ENCODE data around the gene MYO1E.

The MYO1E gene

GRCh38 chr15:59153466-59153865 lies 219.2 kb downstream of the MYO1E start:
- in situ Hi-C loops (cut with HindIII; ENCODE audit: low pct_ligation_motif_present, low sequenced_read_pairs): no loop called here
- DNase-seq: no peak
- Histone ChIP-seq H3K27me3 (replicated peaks) (no peaks in the 10 kb centered on the region), H3K4me3 (ENCODE audit: low read depth, low read length) (no peak overlapping the region), H3K36me3 (replicated peaks) (peaks cover 69% of the 10 kb centered on the region), H3K27ac (no peak overlapping the region)
- TF ChIP-seq, protein P1, sequence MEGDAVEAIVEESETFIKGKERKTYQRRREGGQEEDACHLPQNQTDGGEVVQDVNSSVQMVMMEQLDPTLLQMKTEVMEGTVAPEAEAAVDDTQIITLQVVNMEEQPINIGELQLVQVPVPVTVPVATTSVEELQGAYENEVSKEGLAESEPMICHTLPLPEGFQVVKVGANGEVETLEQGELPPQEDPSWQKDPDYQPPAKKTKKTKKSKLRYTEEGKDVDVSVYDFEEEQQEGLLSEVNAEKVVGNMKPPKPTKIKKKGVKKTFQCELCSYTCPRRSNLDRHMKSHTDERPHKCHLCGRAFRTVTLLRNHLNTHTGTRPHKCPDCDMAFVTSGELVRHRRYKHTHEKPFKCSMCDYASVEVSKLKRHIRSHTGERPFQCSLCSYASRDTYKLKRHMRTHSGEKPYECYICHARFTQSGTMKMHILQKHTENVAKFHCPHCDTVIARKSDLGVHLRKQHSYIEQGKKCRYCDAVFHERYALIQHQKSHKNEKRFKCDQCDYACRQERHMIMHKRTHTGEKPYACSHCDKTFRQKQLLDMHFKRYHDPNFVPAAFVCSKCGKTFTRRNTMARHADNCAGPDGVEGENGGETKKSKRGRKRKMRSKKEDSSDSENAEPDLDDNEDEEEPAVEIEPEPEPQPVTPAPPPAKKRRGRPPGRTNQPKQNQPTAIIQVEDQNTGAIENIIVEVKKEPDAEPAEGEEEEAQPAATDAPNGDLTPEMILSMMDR (IDR thresholded peaks at IDR 0.05; ENCODE audit: low read depth, low read length, missing control alignments): no peak

- DNase-seq: no peak
- in situ Hi-C loops (cut with HindIII; ENCODE audit: low pct_ligation_motif_present, low sequenced_read_pairs): no loop called here
- Histone ChIP-seq H3K27me3 (replicated peaks) (no peaks in the 10 kb centered on the region), H3K4me3 (ENCODE audit: low read depth, low read length) (no peak overlapping the region), H3K36me3 (replicated peaks) (peaks cover 65% of the 10 kb centered on the region), H3K27ac (no peak overlapping the region)
- TF ChIP-seq, protein P1 (IDR thresholded peaks at IDR 0.05; ENCODE audit: low read depth, low read length, missing control alignments): no peak
Measured at GRCh38 chr15:59152694-59153450, 219.8 kb downstream of the MYO1E start.

DNA sequence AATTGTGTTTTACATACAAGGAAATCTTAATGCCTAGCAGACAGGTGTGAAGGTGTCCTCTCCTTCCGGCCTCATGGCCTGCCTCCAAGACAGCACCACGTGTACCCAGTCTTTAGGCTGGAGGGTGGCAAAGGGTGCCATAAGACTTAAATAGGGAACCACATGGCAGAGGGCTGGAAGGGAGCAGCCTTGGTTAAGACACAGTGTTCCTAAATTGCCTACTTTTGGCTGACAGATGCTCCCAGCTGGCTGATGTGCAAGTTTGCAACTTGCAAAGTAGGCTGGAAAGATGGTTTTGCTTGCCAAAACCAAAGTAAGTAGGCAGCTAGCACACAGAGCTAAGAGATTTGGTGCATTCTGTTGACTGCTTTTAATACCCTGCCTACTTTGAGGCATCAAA lies 222.5 kb downstream of the MYO1E start:
- in situ Hi-C loops (cut with HindIII; ENCODE audit: low pct_ligation_motif_present, low sequenced_read_pairs): no loop called here
- no peak overlapping the region for H3K27ac ChIP-seq
- TF ChIP-seq, protein P1 (IDR thresholded peaks at IDR 0.05; ENCODE audit: low read depth, low read length, missing control alignments): no peak
- DNase-seq: no peak
- no peak overlapping the region for H3K4me3 ChIP-seq (ENCODE audit: low read depth, low read length)
- peaks cover 58% of the 10 kb centered on the region for H3K36me3 ChIP-seq (replicated peaks)
- H3K27me3 ChIP-seq (replicated peaks): no peaks in the 10 kb centered on the region

GRCh38 chr15:59148153-59148833 lies 224.4 kb downstream of the MYO1E start:
- no peak for DNase-seq
- TF ChIP-seq, protein P1 (IDR thresholded peaks at IDR 0.05; ENCODE audit: low read depth, low read length, missing control alignments): no peak
- Histone ChIP-seq H3K27me3 (replicated peaks) (no peaks in the 10 kb centered on the region), H3K4me3 (ENCODE audit: low read depth, low read length) (no peak overlapping the region), H3K36me3 (replicated peaks) (peaks cover 58% of the 10 kb centered on the region), H3K27ac (no peak overlapping the region)
- in situ Hi-C loops (cut with HindIII; ENCODE audit: low pct_ligation_motif_present, low sequenced_read_pairs): no loop called here

GRCh38 chr15:59147666-59148065 lies 225.0 kb downstream of the MYO1E start:
- no peak overlapping the region for H3K4me3 ChIP-seq (ENCODE audit: low read depth, low read length)
- no peak for DNase-seq
- no peaks in the 10 kb centered on the region for H3K27me3 ChIP-seq (replicated peaks)
- in situ Hi-C loops (cut with HindIII; ENCODE audit: low pct_ligation_motif_present, low sequenced_read_pairs): no loop called here
- peaks cover 55% of the 10 kb centered on the region for H3K36me3 ChIP-seq (replicated peaks)
- H3K27ac ChIP-seq: no peak overlapping the region
- TF ChIP-seq, protein P1 (IDR thresholded peaks at IDR 0.05; ENCODE audit: low read depth, low read length, missing control alignments): no peak
